VCaP (cell line): ENCODE data around the gene OR3A2.
"Not testable (repeated sequence)": the region's sequence is repeated elsewhere in the genome, so short reads cannot be mapped to it uniquely, and the experiment has no call there.

Source experiments
- H3K27ac ChIP-seq: fragments of 450-650 bp; 2 replicates; pipeline ENCODE4 v1.5.1; 2017
- TF ChIP-seq, protein P1 (sequence below): fragments of 450-650 bp; conservative IDR thresholded peaks from 2 replicates; pipeline ENCODE4 v1.5.1; 2017; ENCODE audit warnings: mild to moderate bottlenecking, moderate library complexity

OR3A2 gene

DNA sequence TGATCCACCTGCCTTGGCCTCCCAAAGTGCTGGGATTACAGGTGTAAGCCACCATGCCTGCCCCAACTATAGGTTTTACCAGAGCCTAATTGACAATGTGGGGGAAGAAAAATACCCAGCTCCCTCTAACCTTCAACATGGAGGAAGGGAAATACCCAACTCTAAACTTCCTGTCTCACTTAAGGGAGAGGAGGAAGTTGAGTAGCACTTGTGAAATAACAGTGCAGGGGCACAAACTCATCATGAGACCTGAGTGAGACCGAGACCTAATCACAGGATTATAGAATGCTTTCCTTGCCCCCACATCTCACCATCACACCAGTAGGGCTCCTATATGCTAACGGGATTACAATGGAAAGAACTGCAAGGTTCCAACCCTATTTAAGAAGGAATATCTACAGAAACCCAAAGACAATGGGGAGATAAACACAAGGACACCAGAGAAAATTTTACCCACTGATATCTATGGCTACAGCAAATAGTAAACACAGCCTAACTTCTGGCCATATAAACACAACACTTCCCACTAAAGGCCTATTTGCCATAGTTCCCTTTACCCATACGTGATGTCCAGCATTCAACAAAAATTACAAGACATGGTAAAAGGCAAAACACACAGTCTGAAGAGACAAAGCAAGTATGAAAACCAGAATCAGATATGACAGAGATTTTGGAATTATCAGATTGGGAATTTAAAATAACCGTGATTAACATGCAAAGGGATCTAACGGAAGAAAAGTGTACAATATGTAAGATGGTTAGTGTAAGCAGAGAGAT lies 114.8 kb downstream of the OR3A2 start:
- TF ChIP-seq, protein P1, sequence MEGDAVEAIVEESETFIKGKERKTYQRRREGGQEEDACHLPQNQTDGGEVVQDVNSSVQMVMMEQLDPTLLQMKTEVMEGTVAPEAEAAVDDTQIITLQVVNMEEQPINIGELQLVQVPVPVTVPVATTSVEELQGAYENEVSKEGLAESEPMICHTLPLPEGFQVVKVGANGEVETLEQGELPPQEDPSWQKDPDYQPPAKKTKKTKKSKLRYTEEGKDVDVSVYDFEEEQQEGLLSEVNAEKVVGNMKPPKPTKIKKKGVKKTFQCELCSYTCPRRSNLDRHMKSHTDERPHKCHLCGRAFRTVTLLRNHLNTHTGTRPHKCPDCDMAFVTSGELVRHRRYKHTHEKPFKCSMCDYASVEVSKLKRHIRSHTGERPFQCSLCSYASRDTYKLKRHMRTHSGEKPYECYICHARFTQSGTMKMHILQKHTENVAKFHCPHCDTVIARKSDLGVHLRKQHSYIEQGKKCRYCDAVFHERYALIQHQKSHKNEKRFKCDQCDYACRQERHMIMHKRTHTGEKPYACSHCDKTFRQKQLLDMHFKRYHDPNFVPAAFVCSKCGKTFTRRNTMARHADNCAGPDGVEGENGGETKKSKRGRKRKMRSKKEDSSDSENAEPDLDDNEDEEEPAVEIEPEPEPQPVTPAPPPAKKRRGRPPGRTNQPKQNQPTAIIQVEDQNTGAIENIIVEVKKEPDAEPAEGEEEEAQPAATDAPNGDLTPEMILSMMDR: no peak
- no peak overlapping the region for H3K27ac ChIP-seq

DNA sequence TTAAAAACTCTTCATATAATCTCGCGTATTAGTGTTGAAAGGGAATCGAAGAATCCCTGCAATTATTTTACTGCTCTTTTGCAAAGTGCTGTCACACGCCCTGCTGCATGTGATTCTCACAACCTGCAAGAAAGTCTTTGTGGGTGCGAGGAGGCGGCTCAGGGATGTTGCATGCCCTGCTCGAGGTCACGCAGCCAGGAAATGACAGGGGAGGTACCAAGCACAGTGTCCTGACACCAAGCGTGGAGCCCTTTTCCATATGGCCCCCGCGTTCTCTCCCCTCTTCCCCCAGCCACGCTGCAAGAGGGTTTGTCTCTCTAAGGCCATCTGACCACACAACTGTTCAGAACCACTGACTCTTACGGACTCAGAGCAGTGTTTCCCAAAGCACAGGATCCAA lies 125.5 kb downstream of the OR3A2 start:
- H3K27ac ChIP-seq: no peak overlapping the region
- TF ChIP-seq, protein P1: no peak

DNA sequence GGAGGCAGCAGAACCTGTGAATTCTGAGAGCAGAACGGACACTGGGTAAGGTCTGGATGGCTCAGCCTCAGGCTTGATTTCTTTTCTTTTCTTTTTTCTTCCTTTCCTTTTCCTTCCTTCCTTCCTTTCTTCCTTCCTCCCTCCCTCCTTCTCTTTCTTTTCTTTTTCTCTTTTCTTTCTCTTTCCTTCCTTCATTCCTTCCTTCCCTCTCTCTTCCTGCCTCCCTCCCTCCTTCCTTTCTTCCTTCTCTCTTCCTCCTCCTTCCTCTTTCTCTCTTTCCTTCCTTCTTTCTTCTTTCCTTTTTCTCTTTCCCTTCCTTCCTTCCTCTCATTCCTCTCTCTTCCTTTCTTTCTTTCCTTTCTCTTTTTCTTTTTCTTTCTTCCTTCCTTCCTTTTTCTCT lies 125.9 kb downstream of the OR3A2 start:
- TF ChIP-seq, protein P1: no peak
- H3K27ac ChIP-seq: no peak overlapping the region

DNA sequence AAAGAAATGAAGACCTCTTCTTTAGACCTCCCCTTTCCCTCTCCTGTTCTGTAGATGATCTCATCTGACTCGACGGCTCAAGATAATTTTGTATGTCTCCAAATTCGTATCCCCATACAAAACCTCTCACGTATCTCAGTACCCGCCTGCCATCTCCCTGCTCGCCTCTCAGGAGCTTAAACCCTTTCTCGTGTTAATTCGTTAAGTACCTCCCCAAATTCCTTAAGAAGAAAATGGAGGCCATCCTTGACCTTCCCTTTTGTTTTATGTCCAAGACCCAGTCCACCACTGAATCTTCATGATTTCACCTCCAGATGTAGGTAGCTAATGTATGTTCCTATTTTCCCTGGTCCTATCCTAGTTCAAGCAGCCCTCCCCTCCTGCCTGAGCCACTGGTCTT lies 129.5 kb downstream of the OR3A2 start:
- H3K27ac ChIP-seq: no peak overlapping the region
- TF ChIP-seq, protein P1: no peak

DNA sequence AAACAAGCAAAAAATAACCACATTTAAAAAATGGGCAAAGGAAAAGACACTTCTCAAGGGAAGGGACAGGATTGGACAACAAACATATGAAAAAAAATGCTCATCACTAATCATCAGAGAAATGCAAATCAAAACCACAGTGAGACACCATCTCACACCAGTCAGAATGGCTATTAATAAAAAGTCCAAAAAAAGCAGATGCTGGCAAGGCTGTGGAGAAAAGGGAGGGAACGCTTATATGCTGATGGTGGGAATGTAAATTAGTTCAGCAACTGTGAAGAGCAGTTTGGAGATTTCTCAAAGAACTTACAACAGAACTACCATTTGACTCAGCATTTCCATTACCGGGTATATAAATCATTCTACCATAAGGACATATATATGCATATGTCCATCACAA lies 137.1 kb downstream of the OR3A2 start:
- H3K27ac ChIP-seq: not testable (repeated sequence)

DNA sequence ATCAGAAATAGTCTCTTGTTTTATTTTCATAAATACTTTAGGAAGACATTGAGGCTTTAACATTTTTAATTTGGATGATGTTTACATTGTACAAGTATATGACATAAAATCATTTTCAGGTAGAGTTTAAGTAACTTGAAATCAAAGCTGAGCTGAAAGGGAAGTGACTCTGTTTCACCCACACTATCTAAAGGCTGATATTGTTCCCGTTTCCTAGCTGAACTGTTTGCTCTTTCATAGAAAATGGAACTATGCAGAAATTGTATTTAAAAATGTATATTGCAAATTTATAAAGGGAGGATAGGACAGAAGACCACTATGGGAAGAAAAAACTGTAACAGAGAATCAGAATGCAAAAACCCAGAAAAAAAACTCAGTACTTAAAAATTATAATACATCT lies 141.3 kb downstream of the OR3A2 start:
- H3K27ac ChIP-seq: not testable (repeated sequence)

DNA sequence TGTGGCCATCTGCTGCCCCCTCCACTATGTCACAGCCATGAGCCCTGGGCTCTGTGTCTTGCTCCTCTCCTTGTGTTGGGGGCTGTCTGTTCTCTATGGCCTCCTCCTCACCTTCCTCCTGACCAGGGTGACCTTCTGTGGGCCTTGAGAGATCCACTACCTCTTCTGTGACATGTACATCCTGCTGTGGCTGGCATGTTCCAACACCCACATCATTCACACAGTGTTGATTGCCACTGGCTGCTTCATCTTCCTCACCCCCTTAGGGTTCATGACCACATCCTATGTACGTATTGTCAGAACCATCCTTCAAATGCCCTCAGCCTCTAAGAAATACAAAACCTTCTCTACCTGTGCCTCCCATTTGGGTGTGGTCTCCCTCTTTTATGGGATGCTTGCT lies 145.1 kb downstream of the OR3A2 start:
- not testable (repeated sequence) for H3K27ac ChIP-seq

DNA sequence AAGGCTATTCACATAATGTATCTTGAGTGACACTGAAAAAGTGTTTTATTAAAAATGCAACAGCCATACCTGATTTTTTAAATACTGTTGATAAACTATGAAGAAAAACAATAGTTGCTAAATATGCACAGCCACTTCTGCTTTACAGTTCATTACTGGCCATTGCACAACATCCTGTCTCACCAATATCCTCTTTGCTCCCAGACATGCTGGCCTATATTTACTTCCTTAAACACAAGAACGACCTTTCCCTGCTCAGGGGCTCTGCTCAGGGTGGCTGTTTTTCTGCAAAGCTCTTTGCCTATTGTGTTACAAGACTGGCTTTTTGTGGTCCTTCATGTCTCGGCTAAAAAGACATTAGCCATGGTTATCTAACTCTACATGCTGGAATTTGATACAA lies 147.4 kb downstream of the OR3A2 start:
- H3K27ac ChIP-seq: not testable (repeated sequence)

DNA sequence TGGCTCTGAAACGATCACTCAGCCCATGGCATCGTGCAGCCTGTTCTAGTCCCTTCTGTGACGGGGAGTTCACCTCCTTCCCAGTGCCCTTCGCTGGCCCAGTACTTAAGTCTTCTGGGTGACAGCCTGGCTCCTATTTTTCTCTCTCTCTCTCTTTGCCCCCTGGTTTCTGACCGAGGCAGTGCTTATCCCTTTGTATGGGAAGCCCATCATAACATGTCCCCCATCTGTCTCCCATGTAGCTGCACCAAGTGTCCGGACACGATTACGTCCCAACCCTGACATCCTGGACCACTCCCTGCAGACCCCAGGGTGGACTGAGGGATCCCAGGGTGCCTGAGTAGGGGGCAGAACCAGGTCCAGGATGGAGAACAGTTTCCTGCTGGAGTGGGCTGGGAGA lies 153.8 kb downstream of the OR3A2 start:
- not testable (repeated sequence) for H3K27ac ChIP-seq
